H9 (cell line): ENCODE measurements around the gene GRK3. TPM values are rescaled to one million over a fixed set of nuclear protein-coding genes. Genes with fewer than 3 reads are reported as not detected.

Experiments
- DNase-seq: peaks from one replicate; pipeline ENCODE4 v3.0.0-alpha.2; 2017
- H2AFZ ChIP-seq: one replicate; pipeline ENCODE4 v1.6.1; 2013; ENCODE audit warnings: mild to moderate bottlenecking, low read length, control low read depth, moderate library complexity
- H2AK5ac ChIP-seq: 2 replicates; pipeline ENCODE4 v1.6.1; 2013; ENCODE audit warnings: low read length, control low read depth, mixed read lengths; ENCODE audit not compliant: insufficient read length
- H2BK120ac ChIP-seq: one replicate; pipeline ENCODE4 v1.6.1; 2013; ENCODE audit warnings: low read depth, mild to moderate bottlenecking, low read length, control low read depth, inconsistent platforms; ENCODE audit not compliant: poor library complexity, severe bottlenecking
- H2BK12ac ChIP-seq: 2 replicates; pipeline ENCODE4 v1.6.1; 2013; ENCODE audit warnings: low read length, control low read depth, mixed read lengths, low read depth; ENCODE audit not compliant: insufficient read length
- H2BK15ac ChIP-seq: 2 replicates; pipeline ENCODE4 v1.6.1; 2013; ENCODE audit warnings: low read depth, low read length, control low read depth
- H2BK20ac ChIP-seq: one replicate; pipeline ENCODE4 v1.6.1; 2013; ENCODE audit warnings: low read depth, mild to moderate bottlenecking, low read length, control low read depth, inconsistent platforms; ENCODE audit not compliant: poor library complexity, severe bottlenecking
- H2BK5ac ChIP-seq: 2 replicates; pipeline ENCODE4 v1.6.1; 2013; ENCODE audit warnings: low read length, control low read depth, mixed read lengths; ENCODE audit not compliant: insufficient read length
- H3K14ac ChIP-seq: 2 replicates; pipeline ENCODE4 v1.6.1; 2013; ENCODE audit warnings: low read length, control low read depth; ENCODE audit not compliant: insufficient read depth
- H3K18ac ChIP-seq: 2 replicates; pipeline ENCODE4 v1.6.1; 2013; ENCODE audit warnings: low read depth, mild to moderate bottlenecking, mixed read lengths, low read length, control low read depth; ENCODE audit not compliant: insufficient read length
- H3K23ac ChIP-seq: 2 replicates; pipeline ENCODE4 v1.6.1; 2013; ENCODE audit warnings: low read length, control low read depth, mixed read lengths, low read depth; ENCODE audit not compliant: insufficient read length
- H3K23me2 ChIP-seq: 2 replicates; pipeline ENCODE4 v1.6.1; 2013; ENCODE audit warnings: low read depth, mild to moderate bottlenecking, mixed read lengths, low read length, control low read depth; ENCODE audit not compliant: insufficient read length, poor library complexity, severe bottlenecking
- H3K27ac ChIP-seq: 2 replicates; pipeline ENCODE4 v1.5.1; 2013; ENCODE audit warnings: low read length, control low read depth, mixed read lengths, low read depth; ENCODE audit not compliant: insufficient read length
- H3K27me3 ChIP-seq: 2 replicates; pipeline ENCODE4 v1.6.1; 2013; ENCODE audit warnings: low read length, control low read depth, inconsistent platforms; ENCODE audit not compliant: insufficient read depth
- H3K4ac ChIP-seq: 2 replicates; pipeline ENCODE4 v1.6.1; 2013; ENCODE audit warnings: low read depth, mild to moderate bottlenecking, control low read depth, inconsistent platforms, low read length, moderate library complexity
- H3K4me1 ChIP-seq: 2 replicates; pipeline ENCODE4 v1.6.1; 2013; ENCODE audit warnings: low read length, control low read depth, inconsistent platforms; ENCODE audit not compliant: insufficient read depth
- H3K4me2 ChIP-seq: 2 replicates; pipeline ENCODE4 v1.6.1; 2013; ENCODE audit warnings: low read length, control low read depth, mixed read lengths; ENCODE audit not compliant: insufficient read length, insufficient read depth
- H3K56ac ChIP-seq: 2 replicates; pipeline ENCODE4 v1.6.1; 2013; ENCODE audit warnings: low read depth, mild to moderate bottlenecking, mixed read lengths, low read length, control low read depth; ENCODE audit not compliant: insufficient read length
- H3K79me1 ChIP-seq: 2 replicates; pipeline ENCODE4 v1.6.1; 2013; ENCODE audit warnings: low read depth, mild to moderate bottlenecking, moderate library complexity, low read length, control low read depth, inconsistent platforms; ENCODE audit not compliant: insufficient read depth, poor library complexity, severe bottlenecking
- H3K79me2 ChIP-seq: 2 replicates; pipeline ENCODE4 v1.6.1; 2013; ENCODE audit warnings: low read length, control low read depth, inconsistent platforms; ENCODE audit not compliant: insufficient read depth
- H3K9ac ChIP-seq: 2 replicates; pipeline ENCODE4 v1.6.1; 2013; ENCODE audit warnings: low read length, control low read depth, mixed read lengths; ENCODE audit not compliant: insufficient read length; ENCODE audit errors: extremely low read depth
- H3K9me3 ChIP-seq: one replicate; pipeline ENCODE4 v1.6.1; 2013; ENCODE audit warnings: low read depth, low read length, inconsistent platforms; ENCODE audit not compliant: control insufficient read depth
- H3T11ph ChIP-seq: one replicate; pipeline ENCODE4 v1.6.1; 2013; ENCODE audit warnings: mild to moderate bottlenecking, low read length, control low read depth, inconsistent platforms
- H4K20me1 ChIP-seq: one replicate; pipeline ENCODE4 v1.6.1; 2013; ENCODE audit not compliant: control insufficient read depth, insufficient read length, insufficient read depth
- H4K5ac ChIP-seq: 2 replicates; pipeline ENCODE4 v1.6.1; 2013; ENCODE audit warnings: low read depth, mild to moderate bottlenecking, mixed read lengths, low read length, control low read depth; ENCODE audit not compliant: insufficient read length
- H4K8ac ChIP-seq: replicated peaks from 2 replicates; pipeline ENCODE4 v1.6.1; 2013; ENCODE audit warnings: low read length, control low read depth, mixed read lengths, low read depth; ENCODE audit not compliant: insufficient read length
- H4K91ac ChIP-seq: 2 replicates; pipeline ENCODE4 v1.6.1; 2013; ENCODE audit warnings: low read depth, mild to moderate bottlenecking, moderate library complexity, mixed read lengths, low read length, control low read depth; ENCODE audit not compliant: insufficient read length
- H3K27ac Mint-ChIP-seq, 3 experiments: 2 replicates in 2 of 3; 3 replicates in 1 of 3; pipeline ENCODE4 v1.8.0; 2020 to 2021; ENCODE audit warnings: mixed read lengths in 3 of 3, mild to moderate bottlenecking in 1 of 3, moderate library complexity in 1 of 3
- H3K27me3 Mint-ChIP-seq: 2 replicates; pipeline ENCODE4 v1.8.0; 2021; ENCODE audit warnings: low read depth, mild to moderate bottlenecking, moderate library complexity, mixed read lengths
- H3K36me3 Mint-ChIP-seq, 3 experiments: 2 replicates in 2 of 3; 3 replicates in 1 of 3; pipeline ENCODE4 v1.8.0; 2020 to 2021; ENCODE audit warnings: low read depth in 3 of 3, mixed read lengths in 3 of 3; ENCODE audit not compliant: insufficient read depth in 1 of 3
- H3K4me1 Mint-ChIP-seq, 2 experiments: 2 replicates each; pipeline ENCODE4 v1.8.0; 2020; ENCODE audit warnings: mixed read lengths in 2 of 2
- H3K4me3 Mint-ChIP-seq, 2 experiments: 2 replicates in 1 of 2; 3 replicates in 1 of 2; pipeline ENCODE4 v1.8.0; 2020 to 2021; ENCODE audit warnings: mild to moderate bottlenecking in 2 of 2, mixed read lengths in 2 of 2, moderate library complexity in 1 of 2
- H3K9me3 Mint-ChIP-seq, 2 experiments: 2 replicates in 1 of 2; 3 replicates in 1 of 2; pipeline ENCODE4 v1.8.0; 2020; ENCODE audit warnings: mild to moderate bottlenecking in 2 of 2, mixed read lengths in 2 of 2, moderate library complexity in 1 of 2
- WGBS: extraction: QIAGEN DNeasy Blood & Tissue Kit; methylation state at CpG from one replicate; pipeline ENCODE4 v1.1.7; 2013; ENCODE audit warnings: missing lambda C conversion rate, low lambda C conversion rate, mixed read lengths; ENCODE audit not compliant: insufficient read length; ENCODE audit errors: extremely low coverage; 5-methylcytosine and 5-hydroxymethylcytosine counted together
- total RNA-seq: library from RNA; stranded (reverse); gene quantifications from 2 replicates; pipeline ENCODE4 v1.2.1, GENCODE V29; 2021
- TF ChIP-seq, protein P1 (sequence below): fragments of 200-600 bp; sonication (generic); conservative IDR thresholded peaks from 3 replicates; pipeline ENCODE4 v1.8.0; 2021; ENCODE audit warnings: antibody characterized with exemption, mild to moderate bottlenecking

The GRK3 gene
- total RNA-seq, 1 experiment from 2014 or later, result 23.9 TPM

DNA sequence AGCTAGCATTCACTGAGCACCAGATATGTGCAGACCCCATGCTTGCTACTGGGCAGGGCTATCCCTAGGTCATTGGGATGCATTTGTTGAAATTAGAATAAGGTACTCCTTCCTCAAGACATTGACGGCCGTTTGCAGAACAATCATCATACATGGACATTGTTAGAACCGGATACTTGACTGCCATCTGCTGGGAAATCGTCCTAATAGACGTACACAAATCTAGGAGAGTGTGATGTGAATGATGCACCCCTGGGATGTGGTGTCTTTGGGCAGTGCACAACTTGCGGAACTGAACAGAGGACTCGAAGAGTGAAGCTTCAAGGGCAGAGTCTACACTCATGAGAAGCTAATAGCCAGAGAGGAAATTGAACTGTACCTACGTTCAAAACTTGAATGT is 213.4 kb downstream of the GRK3 start:
- Histone ChIP-seq H3K9ac (no peak overlapping the region), H2BK12ac (no peak overlapping the region)
- H3K4me1 Mint-ChIP-seq, result peaks cover 5% of the 10 kb centered on the region in 2 experiments

More for the DNA sequence above, 213.4 kb downstream of the GRK3 start:
- Mint-ChIP-seq H3K9me3 (no peaks in the 10 kb centered on the region), H3K27ac (no peak overlapping the region), H3K36me3 (no peaks in the 10 kb centered on the region), H3K4me3 (no peak overlapping the region), H3K27me3 (peaks cover 2% of the 10 kb centered on the region)
- Histone ChIP-seq H3K23ac (no peak overlapping the region), H3K23me2 (no peaks in the 10 kb centered on the region), H3T11ph (no peak overlapping the region), H2BK15ac (no peak overlapping the region), H3K27ac (no peak overlapping the region), H2BK120ac (no peak overlapping the region), H4K91ac (no peak overlapping the region), H3K18ac (no peak overlapping the region), H3K14ac (no peak overlapping the region), H3K79me1 (no peaks in the 10 kb centered on the region), H4K20me1 (no peaks in the 10 kb centered on the region), H2AFZ (no peak overlapping the region), H3K4me2 (no peak overlapping the region), H2AK5ac (no peak overlapping the region), H2BK5ac (no peak overlapping the region), H3K79me2 (no peaks in the 10 kb centered on the region), H3K4me1 (no peaks in the 10 kb centered on the region), H3K4ac (no peak overlapping the region), H4K8ac (no peak overlapping the region), H3K27me3 (no peaks in the 10 kb centered on the region), H3K9me3 (no peaks in the 10 kb centered on the region), H3K56ac (no peak overlapping the region), H4K5ac (no peak overlapping the region), H2BK20ac (no peak overlapping the region)
- WGBS, result no CpG with 5 or more reads among the region's 8 CpGs
- TF ChIP-seq, protein P1, sequence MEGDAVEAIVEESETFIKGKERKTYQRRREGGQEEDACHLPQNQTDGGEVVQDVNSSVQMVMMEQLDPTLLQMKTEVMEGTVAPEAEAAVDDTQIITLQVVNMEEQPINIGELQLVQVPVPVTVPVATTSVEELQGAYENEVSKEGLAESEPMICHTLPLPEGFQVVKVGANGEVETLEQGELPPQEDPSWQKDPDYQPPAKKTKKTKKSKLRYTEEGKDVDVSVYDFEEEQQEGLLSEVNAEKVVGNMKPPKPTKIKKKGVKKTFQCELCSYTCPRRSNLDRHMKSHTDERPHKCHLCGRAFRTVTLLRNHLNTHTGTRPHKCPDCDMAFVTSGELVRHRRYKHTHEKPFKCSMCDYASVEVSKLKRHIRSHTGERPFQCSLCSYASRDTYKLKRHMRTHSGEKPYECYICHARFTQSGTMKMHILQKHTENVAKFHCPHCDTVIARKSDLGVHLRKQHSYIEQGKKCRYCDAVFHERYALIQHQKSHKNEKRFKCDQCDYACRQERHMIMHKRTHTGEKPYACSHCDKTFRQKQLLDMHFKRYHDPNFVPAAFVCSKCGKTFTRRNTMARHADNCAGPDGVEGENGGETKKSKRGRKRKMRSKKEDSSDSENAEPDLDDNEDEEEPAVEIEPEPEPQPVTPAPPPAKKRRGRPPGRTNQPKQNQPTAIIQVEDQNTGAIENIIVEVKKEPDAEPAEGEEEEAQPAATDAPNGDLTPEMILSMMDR, result peak; percentile 37; the same call in 2 of the 3 replicates
- no peak for DNase-seq

Other genes with a start within 250 kb of the GRK3 start
- 0.26 and 0.46 TPM in 2 replicates for gene MYO18B, start 177.5 kb downstream of the GRK3 start, total RNA-seq